T-helper 2 cell treated with Interferon-gamma antibody and Interleukin-4, amounts not matched to agents 5 μg/mL and 100 μg/mL, for 36 hours (primary cell): ENCODE measurements around the gene RAB6B.

Experiments used
- DNase-seq: peaks from one replicate; pipeline ENCODE4 v3.0.0; 2021; ENCODE audit warnings: low spot score
- H3K27ac Mint-ChIP-seq: one replicate; pipeline ENCODE4 v1.8.0; 2021; ENCODE audit warnings: mild to moderate bottlenecking, mixed read lengths
- H3K27me3 Mint-ChIP-seq: one replicate; pipeline ENCODE4 v1.8.0; 2021; ENCODE audit warnings: low read depth, mixed read lengths
- H3K36me3 Mint-ChIP-seq: one replicate; pipeline ENCODE4 v1.8.0; 2021; ENCODE audit warnings: low read depth, mixed read lengths
- H3K4me1 Mint-ChIP-seq: one replicate; pipeline ENCODE4 v1.8.0; 2021; ENCODE audit warnings: low read depth, mixed read lengths
- H3K4me3 Mint-ChIP-seq: one replicate; pipeline ENCODE4 v1.8.0; 2022; ENCODE audit warnings: mild to moderate bottlenecking, moderate library complexity, mixed read lengths
- H3K9me3 Mint-ChIP-seq: one replicate; pipeline ENCODE4 v1.8.0; 2021; ENCODE audit warnings: mixed read lengths

RAB6B gene

GRCh38 chr3:133855002-133855370, 40.7 kb downstream of the RAB6B start:
- no peak overlapping the region for H3K27ac Mint-ChIP-seq

GRCh38 chr3:133854264-133855001, 41.2 kb downstream of the RAB6B start:
- H3K4me1 Mint-ChIP-seq = peaks cover 15% of the 10 kb centered on the region
- no peaks in the 10 kb centered on the region for H3K27me3 Mint-ChIP-seq
- no peak overlapping the region for H3K4me3 Mint-ChIP-seq
- no peak for DNase-seq
- no peaks in the 10 kb centered on the region for H3K9me3 Mint-ChIP-seq
- no peak overlapping the region for H3K27ac Mint-ChIP-seq
- no peaks in the 10 kb centered on the region for H3K36me3 Mint-ChIP-seq

More at GRCh38 chr3:133855002-133855370, 40.7 kb downstream of the RAB6B start:
- Mint-ChIP-seq H3K27me3 (no peaks in the 10 kb centered on the region), H3K9me3 (no peaks in the 10 kb centered on the region), H3K36me3 (no peaks in the 10 kb centered on the region), H3K4me3 (no peak overlapping the region), H3K4me1 (peaks cover 15% of the 10 kb centered on the region)
- no peak for DNase-seq

- H3K4me1 Mint-ChIP-seq = peaks cover 15% of the 10 kb centered on the region
- H3K36me3 Mint-ChIP-seq = no peaks in the 10 kb centered on the region
- no peak overlapping the region for H3K27ac Mint-ChIP-seq
- H3K4me3 Mint-ChIP-seq = no peak overlapping the region
- DNase-seq = no peak
- H3K27me3 Mint-ChIP-seq = no peaks in the 10 kb centered on the region
- H3K9me3 Mint-ChIP-seq = no peaks in the 10 kb centered on the region
Measured at GRCh38 chr3:133853925-133854227, 41.8 kb downstream of the RAB6B start.

- no peaks in the 10 kb centered on the region for H3K27me3 Mint-ChIP-seq
- no peak overlapping the region for H3K4me3 Mint-ChIP-seq
- no peaks in the 10 kb centered on the region for H3K36me3 Mint-ChIP-seq
- H3K4me1 Mint-ChIP-seq = peaks cover 15% of the 10 kb centered on the region
- DNase-seq = no peak
- H3K27ac Mint-ChIP-seq = no peak overlapping the region
- no peaks in the 10 kb centered on the region for H3K9me3 Mint-ChIP-seq
Measured at GRCh38 chr3:133853063-133853924, 42.4 kb downstream of the RAB6B start.

- no peak overlapping the region for H3K27ac Mint-ChIP-seq
- no peak overlapping the region for H3K4me3 Mint-ChIP-seq
- no peaks in the 10 kb centered on the region for H3K36me3 Mint-ChIP-seq
- no peaks in the 10 kb centered on the region for H3K27me3 Mint-ChIP-seq
- H3K9me3 Mint-ChIP-seq = no peaks in the 10 kb centered on the region
- DNase-seq = no peak
- peaks cover 11% of the 10 kb centered on the region for H3K4me1 Mint-ChIP-seq
Measured at GRCh38 chr3:133851931-133852330, 43.8 kb downstream of the RAB6B start.

- no peaks in the 10 kb centered on the region for H3K27me3 Mint-ChIP-seq
- H3K4me3 Mint-ChIP-seq = no peak overlapping the region
- peak; percentile 64 for DNase-seq
- H3K4me1 Mint-ChIP-seq = peaks cover 11% of the 10 kb centered on the region
- H3K9me3 Mint-ChIP-seq = no peaks in the 10 kb centered on the region
- no peaks in the 10 kb centered on the region for H3K36me3 Mint-ChIP-seq
- H3K27ac Mint-ChIP-seq = no peak overlapping the region
Measured at GRCh38 chr3:133851266-133851906, 44.3 kb downstream of the RAB6B start.

GRCh38 chr3:133850034-133850433, 45.6 kb downstream of the RAB6B start:
- no peak overlapping the region for H3K27ac Mint-ChIP-seq
- no peak overlapping the region for H3K4me3 Mint-ChIP-seq
- H3K27me3 Mint-ChIP-seq = no peaks in the 10 kb centered on the region
- DNase-seq = no peak
- no peaks in the 10 kb centered on the region for H3K9me3 Mint-ChIP-seq
- no peaks in the 10 kb centered on the region for H3K36me3 Mint-ChIP-seq
- H3K4me1 Mint-ChIP-seq = peaks cover 11% of the 10 kb centered on the region

- Mint-ChIP-seq H3K27ac (no peak overlapping the region), H3K36me3 (no peaks in the 10 kb centered on the region)
Measured at GRCh38 chr3:133849346-133849745, 46.3 kb downstream of the RAB6B start.

GRCh38 chr3:133845127-133845526, 50.6 kb downstream of the RAB6B start:
- no peaks in the 10 kb centered on the region for H3K36me3 Mint-ChIP-seq
- DNase-seq = no peak
- no peaks in the 10 kb centered on the region for H3K27me3 Mint-ChIP-seq
- peaks cover under 1% of the 10 kb centered on the region for H3K4me1 Mint-ChIP-seq
- H3K4me3 Mint-ChIP-seq = no peak overlapping the region
- H3K27ac Mint-ChIP-seq = no peak overlapping the region
- H3K9me3 Mint-ChIP-seq = no peaks in the 10 kb centered on the region

More at GRCh38 chr3:133849346-133849745, 46.3 kb downstream of the RAB6B start:
- DNase-seq = no peak
- peaks cover 11% of the 10 kb centered on the region for H3K4me1 Mint-ChIP-seq
- H3K27me3 Mint-ChIP-seq = no peaks in the 10 kb centered on the region
- no peak overlapping the region for H3K4me3 Mint-ChIP-seq
- no peaks in the 10 kb centered on the region for H3K9me3 Mint-ChIP-seq

GRCh38 chr3:133843634-133844033, 52.0 kb downstream of the RAB6B start:
- Mint-ChIP-seq H3K36me3 (no peaks in the 10 kb centered on the region), H3K27me3 (no peaks in the 10 kb centered on the region), H3K4me3 (no peak overlapping the region), H3K9me3 (no peaks in the 10 kb centered on the region), H3K27ac (no peak overlapping the region), H3K4me1 (no peaks in the 10 kb centered on the region)
- DNase-seq = no peak

GRCh38 chr3:133842158-133842557, 53.5 kb downstream of the RAB6B start:
- Mint-ChIP-seq H3K27me3 (no peaks in the 10 kb centered on the region), H3K4me3 (no peak overlapping the region), H3K9me3 (no peaks in the 10 kb centered on the region), H3K27ac (no peak overlapping the region), H3K36me3 (no peaks in the 10 kb centered on the region), H3K4me1 (no peaks in the 10 kb centered on the region)
- DNase-seq = no peak

GRCh38 chr3:133841196-133841595, 54.5 kb downstream of the RAB6B start:
- no peak overlapping the region for H3K27ac Mint-ChIP-seq
- H3K9me3 Mint-ChIP-seq = no peaks in the 10 kb centered on the region
- DNase-seq = no peak
- no peaks in the 10 kb centered on the region for H3K36me3 Mint-ChIP-seq
- no peaks in the 10 kb centered on the region for H3K4me1 Mint-ChIP-seq
- H3K4me3 Mint-ChIP-seq = no peak overlapping the region
- no peaks in the 10 kb centered on the region for H3K27me3 Mint-ChIP-seq

GRCh38 chr3:133840767-133841166, 54.9 kb downstream of the RAB6B start:
- Mint-ChIP-seq H3K9me3 (no peaks in the 10 kb centered on the region), H3K27me3 (no peaks in the 10 kb centered on the region), H3K36me3 (no peaks in the 10 kb centered on the region), H3K4me1 (no peaks in the 10 kb centered on the region), H3K4me3 (no peak overlapping the region), H3K27ac (no peak overlapping the region)
- DNase-seq = no peak

GRCh38 chr3:133840055-133840737, 55.5 kb downstream of the RAB6B start:
- no peaks in the 10 kb centered on the region for H3K9me3 Mint-ChIP-seq
- H3K27ac Mint-ChIP-seq = no peak overlapping the region
- H3K36me3 Mint-ChIP-seq = no peaks in the 10 kb centered on the region
- no peaks in the 10 kb centered on the region for H3K4me1 Mint-ChIP-seq
- H3K27me3 Mint-ChIP-seq = no peaks in the 10 kb centered on the region
- DNase-seq = no peak
- H3K4me3 Mint-ChIP-seq = no peak overlapping the region
